ENCODE measurements around the gene GAL3ST3.
"Not testable (repeated sequence)": the region's sequence is repeated elsewhere in the genome, so short reads cannot be mapped to it uniquely, and the experiment has no call there.

GAL3ST3 gene

GRCh38 chr11:66032957-66033735, 15.8 kb downstream of the GAL3ST3 start:
- TF ChIP-seq CTCF (IDR thresholded peaks at IDR 0.05; ENCODE audit: low read depth, low read length, poor library complexity, severe bottlenecking) = no peak
- TF ChIP-seq EZH2phosphoT487 (IDR thresholded peaks at IDR 0.05; ENCODE audit: borderline replicate concordance, low read length) = no peak
- Histone ChIP-seq H3K27me3 (ENCODE audit: control insufficient read depth, low read length) (peaks cover 6% of the 10 kb centered on the region; the same call in 1 of the 2 replicates), H3K4me3 (ENCODE audit: low read length) (no peak overlapping the region), H3F3A (ENCODE audit: control insufficient read depth, insufficient read depth) (no peaks in the 10 kb centered on the region), H4K20me1 (ENCODE audit: control insufficient read depth, insufficient read depth, low read depth, low read length) (no peaks in the 10 kb centered on the region), H3K4me2 (ENCODE audit: low read length) (no peak overlapping the region), H3K36me3 (ENCODE audit: control insufficient read depth, low read length) (no peaks in the 10 kb centered on the region), H3K9me3 (ENCODE audit: control insufficient read depth, insufficient read depth, low read length) (no peaks in the 10 kb centered on the region), H3K4me1 (ENCODE audit: control insufficient read depth, low read length) (no peaks in the 10 kb centered on the region), H3K79me2 (ENCODE audit: control insufficient read depth, low read length) (no peaks in the 10 kb centered on the region), H3K9me2 (replicated peaks; ENCODE audit: control insufficient read depth, low read length) (no peaks in the 10 kb centered on the region), H3K27ac (ENCODE audit: low read depth, low read length) (no peak overlapping the region)

GRCh38 chr11:66026017-66026529, 22.9 kb downstream of the GAL3ST3 start, which contains the start of gene CATSPER1:
Gene CATSPER1 (minus strand): TSS chr11:66026479. CDS start chr11:66026379, 100 bp downstream.
- H3K9me2 ChIP-seq (replicated peaks; ENCODE audit: control insufficient read depth, low read length) = no peaks in the 10 kb centered on the region
- TF ChIP-seq EZH2phosphoT487 (IDR thresholded peaks at IDR 0.05; ENCODE audit: borderline replicate concordance, low read length) (no peak), CTCF (IDR thresholded peaks at IDR 0.05; ENCODE audit: low read depth, low read length, poor library complexity, severe bottlenecking) (no peak)
- H3K4me1 ChIP-seq (ENCODE audit: control insufficient read depth, low read length) = peaks cover 5% of the 10 kb centered on the region; the same call in 1 of the 2 replicates
- H4K20me1 ChIP-seq (ENCODE audit: control insufficient read depth, insufficient read depth, low read depth, low read length) = no peaks in the 10 kb centered on the region
- no peaks in the 10 kb centered on the region for H3K36me3 ChIP-seq (ENCODE audit: control insufficient read depth, low read length)
- no peaks in the 10 kb centered on the region for H3F3A ChIP-seq (ENCODE audit: control insufficient read depth, insufficient read depth)
- peaks cover 10% of the 10 kb centered on the region; the same call in 1 of the 2 replicates for H3K27me3 ChIP-seq (ENCODE audit: control insufficient read depth, low read length)
- H3K27ac ChIP-seq (ENCODE audit: low read depth, low read length) = no peak within 1 kb of the TSS
- H3K4me2 ChIP-seq (ENCODE audit: low read length) = no peak within 1 kb of the TSS
- H3K9me3 ChIP-seq (ENCODE audit: control insufficient read depth, insufficient read depth, low read length) = no peaks in the 10 kb centered on the region
- H3K4me3 ChIP-seq (ENCODE audit: low read length) = no peak within 1 kb of the TSS
- H3K79me2 ChIP-seq (ENCODE audit: control insufficient read depth, low read length) = no peaks in the 10 kb centered on the region

- H3K79me2 ChIP-seq (ENCODE audit: control insufficient read depth, low read length); H4K20me1 ChIP-seq (ENCODE audit: control insufficient read depth, insufficient read depth, low read depth, low read length); H3F3A ChIP-seq (ENCODE audit: control insufficient read depth, insufficient read depth); H3K9me3 ChIP-seq (ENCODE audit: control insufficient read depth, insufficient read depth, low read length); H3K27ac ChIP-seq (ENCODE audit: low read depth, low read length); H3K4me1 ChIP-seq (ENCODE audit: control insufficient read depth, low read length); H3K4me2 ChIP-seq (ENCODE audit: low read length); H3K9me2 ChIP-seq (replicated peaks; ENCODE audit: control insufficient read depth, low read length); H3K27me3 ChIP-seq (ENCODE audit: control insufficient read depth, low read length); H3K36me3 ChIP-seq (ENCODE audit: control insufficient read depth, low read length); H3K4me3 ChIP-seq (ENCODE audit: low read length): not testable (repeated sequence)
Measured at GRCh38 chr11:66023186-66023440, 25.8 kb downstream of the GAL3ST3 start.

- no peaks in the 10 kb centered on the region for H3F3A ChIP-seq (ENCODE audit: control insufficient read depth, insufficient read depth)
- H4K20me1 ChIP-seq (ENCODE audit: control insufficient read depth, insufficient read depth, low read depth, low read length) = no peaks in the 10 kb centered on the region
- peaks cover 3% of the 10 kb centered on the region; the same call in 1 of the 2 replicates for H3K27me3 ChIP-seq (ENCODE audit: control insufficient read depth, low read length)
- no peak overlapping the region for H3K27ac ChIP-seq (ENCODE audit: low read depth, low read length)
- TF ChIP-seq CTCF (IDR thresholded peaks at IDR 0.05; ENCODE audit: low read depth, low read length, poor library complexity, severe bottlenecking) = peak; percentile 92
- no peak for TF ChIP-seq EZH2phosphoT487 (IDR thresholded peaks at IDR 0.05; ENCODE audit: borderline replicate concordance, low read length)
- no peaks in the 10 kb centered on the region for H3K79me2 ChIP-seq (ENCODE audit: control insufficient read depth, low read length)
- H3K4me2 ChIP-seq (ENCODE audit: low read length) = peak overlapping the region; percentile 39
- no peaks in the 10 kb centered on the region for H3K9me2 ChIP-seq (replicated peaks; ENCODE audit: control insufficient read depth, low read length)
- H3K4me3 ChIP-seq (ENCODE audit: low read length) = no peak overlapping the region
- no peaks in the 10 kb centered on the region for H3K9me3 ChIP-seq (ENCODE audit: control insufficient read depth, insufficient read depth, low read length)
- no peaks in the 10 kb centered on the region for H3K36me3 ChIP-seq (ENCODE audit: control insufficient read depth, low read length)
- H3K4me1 ChIP-seq (ENCODE audit: control insufficient read depth, low read length) = peaks cover 5% of the 10 kb centered on the region; the same call in 1 of the 2 replicates
Measured at GRCh38 chr11:66022401-66023185, 26.4 kb downstream of the GAL3ST3 start.
